Body of pancreas (tissue), 4 donors: ENCODE results near the gene EN2. TPM values are rescaled to one million over a fixed set of nuclear protein-coding genes. Genes with fewer than 3 reads are reported as not detected.

ENCODE experiments used
- ATAC-seq: fragments of 150-250 bp; one replicate; pipeline ENCODE4 v1.9.1; 2016
- DNase-seq, 4 donors: peaks; one replicate each; pipeline ENCODE4 v3.0.0-alpha.2; 2019
- H3K27ac ChIP-seq, 4 donors: fragments of 200-600 bp; sonication (generic); 1 replicate in 3 of 4; 2 replicates in 1 of 4; pipeline versions ENCODE4 v1.5.1 to v1.6.1; 2016 to 2019; ENCODE audit warnings: mild to moderate bottlenecking in 1 of 4, mixed read lengths in 1 of 4, moderate library complexity in 1 of 4
- H3K27me3 ChIP-seq, 2 donors: fragments of 200-600 bp; sonication (generic); one replicate each; pipeline ENCODE4 v1.6.0; 2016; ENCODE audit warnings: mild to moderate bottlenecking in 1 of 2
- H3K36me3 ChIP-seq, 2 donors: fragments of 200-600 bp; sonication (generic); replicated peaks in 1 of 2; 2 replicates each; pipeline ENCODE4 v1.5.1; 2016; ENCODE audit warnings: low read depth in 2 of 2; ENCODE audit not compliant: insufficient read depth in 1 of 2
- H3K4me1 ChIP-seq: fragments of 200-600 bp; sonication (generic); one replicate; pipeline ENCODE4 v1.6.0; 2016
- H3K4me3 ChIP-seq, 2 donors: fragments of 200-600 bp; sonication (generic); 1 replicate in 1 of 2; 2 replicates in 1 of 2; pipeline ENCODE4 v1.5.1; 2016 to 2019
- H3K9me3 ChIP-seq, 3 donors: fragments of 200-600 bp; sonication (generic); 1 replicate in 2 of 3; 2 replicates in 1 of 3; pipeline ENCODE4 v1.5.1; 2016
- POLR2A ChIP-seq, 3 donors: fragments of 450-650 bp; IDR thresholded peaks; one replicate each; pipeline ENCODE4 v1.6.1; 2016; ENCODE audit warnings: antibody characterized with exemption in 3 of 3, mild to moderate bottlenecking in 2 of 3
- WGBS, 2 donors: methylation state at CpG; one replicate each; pipeline ENCODE4 v1.1.5; 2017; 5-methylcytosine and 5-hydroxymethylcytosine counted together
- intact Hi-C: fragments of 100-400 bp; cut with DNase I; formaldehyde crosslinking; loops from one replicate; pipeline ENCODE4 v1.15.1; 2023
- total RNA-seq, 2 donors: library from RNA; depleted of rRNA; stranded (reverse); fragments of >200 nt; gene quantifications; one replicate each; pipeline ENCODE4 v1.1.0, GENCODE V29; 2016
- TF ChIP-seq, protein P1 (sequence below), 7 experiments: fragments of 450-650 bp in 4 of 7; fragments of 200-600 bp in 3 of 7; sonication (generic) in 3 of 7; IDR thresholded peaks; one replicate each; pipeline ENCODE4 v1.5.1; 2016 to 2019; ENCODE audit warnings: antibody characterized with exemption in 7 of 7

Gene EN2
- total RNA-seq, 2 donors from 2014 or later: not detected

GRCh38 chr7:155512246-155512887, 54.4 kb downstream of the EN2 start:
- intact Hi-C loops: no loop called here
- Histone ChIP-seq H3K27ac (no peak overlapping the region), H3K4me1 (peaks cover 12% of the 10 kb centered on the region), H3K9me3 (no peaks in the 10 kb centered on the region), H3K4me3 (no peak overlapping the region), H3K27me3 (peaks cover 0 to 24% of the 10 kb centered on the region in 2 donors), H3K36me3 (no peaks in the 10 kb centered on the region)
- ATAC-seq: no peak
- WGBS, 2 donors: 32 to 37% methylated on average over 4 of the region's 4 CpGs
- no peak for DNase-seq
- TF ChIP-seq, protein P1, sequence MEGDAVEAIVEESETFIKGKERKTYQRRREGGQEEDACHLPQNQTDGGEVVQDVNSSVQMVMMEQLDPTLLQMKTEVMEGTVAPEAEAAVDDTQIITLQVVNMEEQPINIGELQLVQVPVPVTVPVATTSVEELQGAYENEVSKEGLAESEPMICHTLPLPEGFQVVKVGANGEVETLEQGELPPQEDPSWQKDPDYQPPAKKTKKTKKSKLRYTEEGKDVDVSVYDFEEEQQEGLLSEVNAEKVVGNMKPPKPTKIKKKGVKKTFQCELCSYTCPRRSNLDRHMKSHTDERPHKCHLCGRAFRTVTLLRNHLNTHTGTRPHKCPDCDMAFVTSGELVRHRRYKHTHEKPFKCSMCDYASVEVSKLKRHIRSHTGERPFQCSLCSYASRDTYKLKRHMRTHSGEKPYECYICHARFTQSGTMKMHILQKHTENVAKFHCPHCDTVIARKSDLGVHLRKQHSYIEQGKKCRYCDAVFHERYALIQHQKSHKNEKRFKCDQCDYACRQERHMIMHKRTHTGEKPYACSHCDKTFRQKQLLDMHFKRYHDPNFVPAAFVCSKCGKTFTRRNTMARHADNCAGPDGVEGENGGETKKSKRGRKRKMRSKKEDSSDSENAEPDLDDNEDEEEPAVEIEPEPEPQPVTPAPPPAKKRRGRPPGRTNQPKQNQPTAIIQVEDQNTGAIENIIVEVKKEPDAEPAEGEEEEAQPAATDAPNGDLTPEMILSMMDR (IDR thresholded peaks at IDR 0.05): no peak

DNA sequence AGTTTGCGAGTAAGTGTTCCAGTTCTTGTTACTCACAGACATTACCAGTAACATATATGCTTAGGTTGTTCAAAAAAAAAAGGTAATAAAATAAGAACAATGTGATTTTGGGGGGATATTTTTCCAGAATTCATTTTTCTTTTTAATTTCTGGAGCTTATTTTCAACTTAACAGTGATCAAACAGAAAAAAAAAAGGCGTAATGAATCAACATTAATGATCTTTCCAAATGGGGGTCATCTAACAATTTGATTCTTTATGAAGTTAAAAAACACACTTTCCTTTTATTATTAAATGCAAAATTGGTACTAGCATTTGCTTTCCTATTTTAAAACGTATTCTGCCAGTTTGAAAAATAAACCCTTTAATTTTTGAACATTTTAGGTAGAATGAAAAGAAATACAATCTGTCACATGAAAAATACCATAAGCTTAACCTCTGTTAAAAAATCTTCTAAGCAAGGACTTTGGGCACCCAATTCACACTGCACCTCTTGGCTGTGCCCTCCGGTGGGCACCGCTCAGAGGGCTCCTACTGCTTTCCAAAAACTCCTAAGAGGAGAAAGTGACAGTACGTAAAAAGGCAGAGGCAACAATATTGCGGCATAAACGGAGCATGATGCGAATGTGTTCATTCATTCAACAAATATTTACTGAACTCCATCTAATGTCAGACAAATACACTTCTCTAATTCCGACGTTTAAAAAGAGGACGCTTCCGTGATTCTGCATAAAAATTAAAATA, 55.8 kb downstream of the EN2 start:
- no peak for TF ChIP-seq POLR2A (IDR thresholded peaks at IDR 0.05)
- TF ChIP-seq, protein P1 (IDR thresholded peaks at IDR 0.05): no peak
- no peaks in the 10 kb centered on the region for H3K9me3 ChIP-seq
- DNase-seq (no peak), ATAC-seq (no peak)
- H3K4me3 ChIP-seq: no peak overlapping the region
- WGBS, 2 donors: 69 to 76% methylated on average over 13 of the region's 13 CpGs
- intact Hi-C loops: no loop called here
- peaks cover 0 to 22% of the 10 kb centered on the region in 2 donors for H3K27me3 ChIP-seq
- peaks cover 12% of the 10 kb centered on the region for H3K4me1 ChIP-seq
- no peaks in the 10 kb centered on the region for H3K36me3 ChIP-seq
- no peak overlapping the region for H3K27ac ChIP-seq

- intact Hi-C loops: no loop called here
- Histone ChIP-seq H3K9me3 (no peaks in the 10 kb centered on the region), H3K36me3 (no peaks in the 10 kb centered on the region), H3K27me3 (peaks cover 0 to 18% of the 10 kb centered on the region in 2 donors), H3K4me3 (no peak overlapping the region), H3K4me1 (peaks cover 11% of the 10 kb centered on the region), H3K27ac (no peak overlapping the region)
- WGBS, 2 donors: 80 to 81% methylated on average over 8 of the region's 8 CpGs
- ATAC-seq (no peak), DNase-seq (no peak)
- no peak for TF ChIP-seq POLR2A (IDR thresholded peaks at IDR 0.05)
- TF ChIP-seq, protein P1 (IDR thresholded peaks at IDR 0.05): no peak
These were observed 56.4 kb downstream of the EN2 start for GRCh38 chr7:155514296-155514695.

Other genes with a start within 250 kb of the EN2 start
- 10 to 100 TPM; 47.0 to 79.8 TPM for gene INSIG1, start 160.3 kb upstream of the EN2 start, total RNA-seq
- not detected for gene CNPY1, start 88.4 kb downstream of the EN2 start, total RNA-seq
- 10 to 100 TPM; 30.6 to 78.4 TPM for gene RBM33, start 186.5 kb downstream of the EN2 start, total RNA-seq